ENCODE measurements around the gene IFNGR2.
"Not testable (repeated sequence)": the region's sequence is repeated elsewhere in the genome, so short reads cannot be mapped to it uniquely, and the experiment has no call there.

Gene IFNGR2

GRCh38 chr21:33402001-33402979 is 923 bp upstream of the IFNGR2 start:
- DNase-seq (ENCODE audit: low read depth in 3 of 3), result no peak

GRCh38 chr21:33403786-33404585 is 773 bp downstream of the IFNGR2 start:
- no peak for DNase-seq (ENCODE audit: low read depth in 3 of 3)

GRCh38 chr21:33406493-33406892 is 3.3 kb downstream of the IFNGR2 start:
- DNase-seq (ENCODE audit: low read depth in 3 of 3), result no peak

DNA sequence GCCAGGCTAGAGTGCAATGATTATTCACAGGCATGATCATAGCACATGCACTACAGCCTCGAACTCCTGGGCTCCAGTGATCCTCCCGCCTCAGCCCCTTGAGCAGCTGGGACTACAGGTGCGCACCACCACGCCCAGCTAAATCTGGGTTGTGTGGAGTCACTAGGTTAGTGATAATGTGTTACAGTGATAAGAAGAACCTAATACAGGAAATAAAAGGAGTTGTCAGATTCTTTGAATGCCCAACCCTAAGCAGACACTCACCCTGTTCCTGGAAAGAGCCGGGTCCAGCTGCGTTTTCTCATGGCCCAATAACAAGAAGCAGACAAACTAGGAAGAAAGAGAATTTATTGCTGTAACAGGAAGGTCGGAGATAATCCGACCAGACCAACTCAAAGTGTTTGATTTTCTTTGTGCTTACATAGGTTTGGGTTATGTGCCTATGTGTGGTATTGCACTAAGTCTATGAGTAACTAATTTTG is 8.8 kb downstream of the IFNGR2 start:
- no peak for DNase-seq (ENCODE audit: low read depth in 3 of 3)

DNA sequence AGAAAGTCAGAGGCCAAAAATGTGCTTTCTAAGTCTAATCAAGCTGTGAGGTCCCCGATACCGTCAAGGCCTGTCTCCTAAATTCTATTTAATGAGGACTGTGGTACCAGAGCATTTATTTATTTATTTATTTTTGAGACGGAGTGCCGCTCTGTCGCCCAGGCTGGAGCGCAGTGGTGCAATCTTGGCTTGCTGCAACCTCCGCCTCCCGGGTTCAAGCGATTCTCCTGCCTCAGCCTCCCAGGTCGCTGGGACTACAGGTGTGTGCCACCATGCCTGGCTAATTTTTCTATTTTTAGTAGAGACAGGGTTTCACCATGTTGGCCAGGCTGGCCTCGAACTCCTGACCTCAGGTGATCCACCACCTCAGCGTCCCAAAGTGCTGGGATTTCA is 9.2 kb downstream of the IFNGR2 start:
- not testable (repeated sequence) for DNase-seq (ENCODE audit: low read depth in 3 of 3)

DNA sequence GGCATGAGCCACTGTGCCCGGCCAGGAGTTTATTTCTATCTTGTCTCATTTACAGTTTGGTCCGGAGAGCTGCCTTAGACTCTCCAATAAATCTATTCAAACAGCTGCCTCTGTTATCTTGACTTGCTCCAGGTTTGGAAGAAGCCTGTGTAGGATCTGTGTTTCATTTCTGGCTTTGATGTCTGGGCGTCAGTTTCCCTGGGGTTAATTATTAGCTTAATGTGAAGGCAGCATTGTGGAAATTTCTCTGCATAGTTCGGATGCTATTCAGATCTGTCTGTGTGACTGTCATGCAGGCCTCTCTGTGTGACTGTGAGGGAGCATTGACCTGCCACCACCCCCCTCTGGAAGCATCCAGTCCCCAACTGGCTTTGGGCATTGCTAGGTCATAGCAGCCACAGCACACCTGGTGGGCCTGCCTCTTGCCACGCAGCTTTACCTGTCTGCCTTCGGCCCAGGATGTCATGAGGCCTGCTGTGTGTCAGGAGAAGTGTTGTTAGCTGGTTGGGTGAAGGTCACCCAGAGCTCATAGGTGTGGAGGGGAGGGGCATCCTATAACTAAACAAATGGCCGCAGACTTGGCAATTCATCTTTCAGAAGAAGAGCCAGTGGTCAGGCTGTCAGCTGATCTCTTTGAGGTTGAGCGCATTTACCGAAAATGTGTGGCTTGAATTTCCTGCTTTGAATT is 9.8 kb downstream of the IFNGR2 start:
- DNase-seq (ENCODE audit: low read depth in 3 of 3), result no peak

DNA sequence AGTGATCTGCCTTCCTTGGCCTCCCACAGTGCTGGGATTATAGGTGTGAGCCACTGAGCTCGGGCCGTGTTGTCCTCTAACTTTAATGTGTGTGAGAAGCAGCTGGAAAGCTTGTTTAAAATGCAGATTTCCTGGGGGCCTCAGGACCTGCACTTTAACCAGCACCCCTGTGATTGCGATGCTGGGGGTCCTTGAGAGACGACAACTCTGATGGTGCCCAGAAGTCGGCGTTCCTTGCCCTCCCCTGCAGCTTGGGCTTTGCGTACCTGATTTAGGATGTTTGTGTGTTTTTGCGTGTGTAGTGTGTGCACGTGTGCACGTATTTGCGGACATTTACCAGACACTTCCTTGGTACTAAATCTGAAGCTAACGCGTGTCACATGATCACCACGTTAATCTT is 10.9 kb downstream of the IFNGR2 start:
- no peak for DNase-seq (ENCODE audit: low read depth in 3 of 3)

DNA sequence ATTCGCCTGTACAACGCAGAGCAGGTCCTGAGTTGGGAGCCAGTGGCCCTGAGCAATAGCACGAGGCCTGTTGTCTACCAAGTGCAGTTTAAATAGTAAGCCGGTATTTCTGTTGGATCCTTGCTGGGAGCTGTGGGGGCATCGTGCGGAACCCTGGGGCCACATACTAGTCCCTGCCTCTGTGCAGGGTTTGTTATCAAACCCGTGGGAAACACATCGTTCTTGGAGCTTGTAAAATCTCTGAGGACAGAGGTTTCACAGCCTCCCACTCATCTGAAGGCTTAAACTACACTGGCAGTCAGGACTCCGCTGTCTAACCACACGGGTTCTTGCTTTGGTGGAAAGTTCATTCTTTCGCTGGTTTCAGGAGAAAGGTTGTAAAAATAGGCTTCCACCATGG is 11.7 kb downstream of the IFNGR2 start:
- no peak for DNase-seq (ENCODE audit: low read depth in 3 of 3)

- no peak for DNase-seq (ENCODE audit: low read depth in 3 of 3)
Measured at GRCh38 chr21:33418691-33419090, 15.5 kb downstream of the IFNGR2 start.

DNA sequence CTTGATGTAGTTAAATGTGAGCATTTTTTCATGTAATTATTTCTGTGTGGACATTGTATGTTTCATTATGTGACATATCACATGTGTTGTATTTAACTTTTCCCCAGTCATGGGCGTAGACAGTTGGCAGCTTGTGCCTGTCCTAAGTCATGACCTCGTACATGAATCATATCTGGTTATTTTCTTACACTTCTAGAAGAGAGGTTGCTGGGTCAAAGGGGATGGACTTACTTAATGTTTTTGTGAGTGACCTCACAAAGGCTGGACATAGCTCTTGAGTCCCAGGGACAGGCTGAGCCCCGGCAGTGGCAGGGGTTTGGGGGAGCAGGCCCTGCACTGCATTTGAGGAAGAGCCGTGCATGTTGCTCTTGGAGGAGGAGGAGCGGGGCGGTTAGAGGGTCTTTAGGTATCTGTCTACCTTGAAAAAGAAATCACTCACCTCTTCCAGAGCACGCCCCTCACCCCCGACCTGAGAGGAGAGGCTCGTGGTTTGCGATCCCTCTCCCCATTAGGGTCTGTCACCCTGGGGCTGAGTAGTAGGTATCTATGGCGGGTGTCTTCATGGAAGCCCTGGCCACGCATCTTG is 16.4 kb downstream of the IFNGR2 start:
- DNase-seq (ENCODE audit: low read depth in 3 of 3), result no peak

DNA sequence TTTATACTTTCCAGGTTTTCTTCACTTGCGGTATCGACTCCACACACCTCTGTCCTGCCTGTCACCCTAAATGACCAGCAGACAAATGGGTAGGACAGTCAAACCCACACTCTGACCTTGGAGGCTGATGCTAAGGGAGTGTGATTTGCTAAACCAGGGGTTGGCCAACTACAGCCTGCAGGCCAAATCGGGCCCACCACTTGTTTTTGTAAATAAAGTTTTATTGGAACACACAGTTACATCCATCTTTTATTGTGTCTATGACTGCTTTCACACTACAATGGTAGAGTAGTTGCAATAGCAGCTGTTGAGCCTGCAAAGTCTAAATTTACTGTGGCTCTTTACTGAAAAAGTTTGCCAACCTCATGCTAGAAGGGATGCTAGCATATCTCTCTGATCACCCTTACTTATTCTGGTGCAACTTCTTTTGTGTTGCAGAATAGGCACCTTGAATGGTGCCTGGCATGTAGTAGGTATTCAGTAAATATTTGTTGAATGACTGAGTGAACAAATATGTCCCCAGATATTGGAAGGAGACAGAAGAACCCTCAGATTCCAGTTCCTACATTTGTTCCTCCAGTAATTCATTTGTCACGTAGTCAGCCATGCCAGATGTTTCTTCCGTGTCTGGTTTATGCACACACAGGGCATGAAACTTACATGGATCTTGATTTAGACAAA is 18.6 kb downstream of the IFNGR2 start:
- no peak for DNase-seq (ENCODE audit: low read depth in 3 of 3)

DNA sequence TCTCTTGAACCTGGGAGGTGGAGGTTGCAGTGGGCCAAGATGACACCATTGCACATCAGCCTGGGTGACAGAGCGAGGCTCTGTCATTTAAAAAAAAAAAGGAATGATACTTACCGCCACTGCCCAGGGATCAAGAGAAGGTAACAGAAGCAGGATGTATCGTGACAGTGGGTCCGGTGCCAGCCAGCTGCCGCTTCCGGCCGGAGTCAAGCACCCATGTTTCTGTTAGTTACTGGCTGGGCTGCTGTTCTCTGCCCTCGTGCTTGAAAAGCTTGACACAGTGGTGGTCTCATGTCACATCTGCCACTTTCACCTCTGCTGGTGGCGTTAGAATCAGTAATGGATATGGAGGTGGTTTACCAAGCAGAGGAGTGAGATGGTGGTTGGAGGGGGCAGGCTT is 21.0 kb downstream of the IFNGR2 start:
- DNase-seq (ENCODE audit: low read depth in 3 of 3), result no peak

DNA sequence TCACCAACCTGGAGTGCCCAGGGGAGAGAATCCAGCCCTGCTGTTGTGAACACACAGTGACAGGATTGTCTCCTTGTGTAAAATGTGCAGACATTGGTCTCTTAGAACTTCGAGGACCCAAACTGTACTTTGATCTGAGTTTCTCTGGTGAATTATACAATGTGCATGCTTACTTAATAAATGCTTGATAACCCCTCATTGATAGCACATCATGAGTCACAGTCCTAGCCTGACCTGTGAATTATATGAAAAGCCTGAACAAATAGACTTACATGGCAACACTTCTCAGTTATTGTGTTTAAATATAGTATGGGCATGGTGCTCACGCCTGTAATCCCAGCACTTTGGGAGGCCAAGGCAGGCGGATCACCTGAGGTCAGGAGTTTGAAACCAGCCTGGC is 22.6 kb downstream of the IFNGR2 start:
- DNase-seq (ENCODE audit: low read depth in 3 of 3), result no peak

DNA sequence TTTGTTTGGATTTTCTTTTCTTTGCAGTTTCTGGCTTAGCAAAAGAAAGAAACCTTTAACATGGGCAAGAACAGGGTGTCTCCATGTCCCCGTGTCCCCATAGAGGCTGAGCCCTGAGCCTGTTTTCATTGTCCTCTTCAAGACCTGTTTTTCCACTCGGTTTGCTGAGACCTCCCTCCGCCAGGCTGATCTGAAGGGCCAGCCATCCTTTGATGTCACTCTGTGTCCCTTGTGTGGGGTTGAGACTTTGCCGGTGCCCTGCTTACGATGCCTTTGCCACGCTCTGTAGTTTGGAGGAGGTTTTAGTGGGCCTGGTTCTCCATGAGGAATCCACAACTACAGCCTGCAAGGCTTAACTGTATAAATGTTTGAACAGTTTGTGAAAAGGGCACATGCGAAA is 23.8 kb downstream of the IFNGR2 start:
- no peak for DNase-seq (ENCODE audit: low read depth in 3 of 3)

DNA sequence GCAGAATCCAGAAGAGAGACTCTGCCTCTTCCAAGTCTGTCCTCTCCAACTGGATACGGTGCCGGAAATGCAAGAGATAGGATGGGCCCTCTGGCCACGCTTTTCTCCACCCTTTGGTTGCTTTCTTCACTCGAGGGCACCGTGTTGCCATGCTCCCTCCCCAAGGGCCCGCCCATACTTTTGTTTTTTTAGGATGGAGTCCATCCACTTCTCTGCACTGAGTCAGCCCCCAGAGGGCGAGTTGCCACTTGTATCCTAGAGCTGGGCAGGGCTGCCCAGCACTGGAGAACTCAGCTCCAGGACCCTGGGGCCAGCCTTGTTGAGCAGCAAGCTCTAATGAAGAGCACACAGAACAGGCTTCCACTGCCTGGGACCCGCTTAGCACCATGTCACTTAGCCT is 25.5 kb downstream of the IFNGR2 start:
- no peak for DNase-seq (ENCODE audit: low read depth in 3 of 3)

DNA sequence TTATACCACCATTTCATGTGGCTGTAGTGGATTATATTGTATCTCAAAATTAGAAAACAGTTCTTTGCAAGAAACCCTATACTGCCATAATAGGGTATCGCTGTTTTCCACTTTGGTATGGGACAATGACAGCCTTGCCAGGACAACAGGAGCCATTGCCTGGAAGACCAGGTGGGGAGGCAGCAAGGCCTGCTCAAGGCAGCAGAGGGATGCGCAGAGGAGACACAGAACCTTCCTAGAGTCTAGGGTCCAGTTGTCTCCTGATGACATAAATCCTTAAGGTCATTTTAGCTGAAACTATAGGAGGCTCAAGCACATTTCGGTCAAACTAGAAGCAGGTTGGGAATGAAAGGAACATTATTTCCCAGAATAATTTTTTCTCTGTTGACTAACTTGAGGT is 27.6 kb downstream of the IFNGR2 start:
- DNase-seq (ENCODE audit: low read depth in 3 of 3), result no peak

- DNase-seq (ENCODE audit: low read depth in 3 of 3), result no peak
Measured at GRCh38 chr21:33432496-33432895, 29.3 kb downstream of the IFNGR2 start.

DNA sequence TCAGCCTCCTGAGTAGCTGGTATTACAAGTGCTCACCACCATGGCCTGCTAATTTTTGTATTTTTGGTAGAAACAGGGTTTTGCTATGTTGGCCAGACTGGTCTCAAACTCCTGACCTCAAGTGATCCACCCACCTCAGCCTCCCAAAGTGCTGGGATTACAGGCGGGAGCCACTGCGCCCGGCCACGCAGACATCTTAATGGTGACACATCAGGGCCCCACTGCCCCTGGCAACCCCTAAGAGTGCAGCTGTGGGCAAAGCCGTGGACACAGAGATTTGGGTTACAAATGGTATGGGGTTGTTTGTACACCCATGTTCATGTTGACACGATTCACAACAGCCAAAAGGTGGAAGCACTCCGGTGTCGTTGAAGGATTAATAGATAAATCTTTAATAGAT is 29.8 kb downstream of the IFNGR2 start:
- no peak for DNase-seq (ENCODE audit: low read depth in 3 of 3)

DNA sequence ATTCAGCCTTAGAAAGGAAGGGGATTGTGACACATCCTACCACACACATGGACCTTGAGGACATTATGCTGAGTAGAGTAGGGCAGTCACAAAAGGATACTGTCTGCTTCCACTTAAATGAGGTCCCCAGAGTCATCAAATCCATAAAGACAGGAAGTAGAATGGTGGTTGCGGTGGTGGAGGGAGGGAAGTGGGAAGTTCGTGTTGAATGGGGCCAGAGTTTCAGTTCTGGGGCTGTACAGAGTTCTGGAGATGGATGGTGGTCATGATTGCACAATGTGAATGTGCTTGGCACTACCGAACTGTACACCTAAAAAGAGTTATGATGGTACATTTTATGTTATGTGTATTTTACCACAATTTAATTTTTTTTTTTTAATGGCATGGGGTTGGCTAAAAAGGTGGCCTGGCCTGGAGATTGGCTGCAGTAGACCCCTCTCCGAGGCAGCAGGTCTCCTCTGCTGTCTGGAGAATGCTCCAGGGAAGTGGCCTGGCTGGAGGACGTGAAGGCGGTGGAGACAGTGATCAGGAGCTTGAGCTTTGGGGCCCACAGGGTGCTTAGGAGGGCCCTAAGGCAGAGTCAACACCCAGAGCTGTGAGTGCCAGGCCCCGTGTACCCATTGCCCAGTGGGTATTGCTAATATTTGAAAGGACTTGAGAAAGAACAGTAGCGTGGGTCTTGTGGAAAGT is 30.4 kb downstream of the IFNGR2 start:
- DNase-seq (ENCODE audit: low read depth in 3 of 3), result no peak

- peak in 2 of 3 experiments; percentile 16 for DNase-seq (ENCODE audit: low read depth in 3 of 3)
Measured at GRCh38 chr21:33434770-33435360, 31.7 kb downstream of the IFNGR2 start.
